Kidney epithelial cell (primary cell): ENCODE measurements around the gene ZNF133. TPM values are rescaled to one million over a fixed set of nuclear protein-coding genes. Genes with fewer than 3 reads are reported as not detected.

Experiments
- DNase-seq: peaks from one replicate; pipeline ENCODE4 v3.0.0-alpha.2; 2010; ENCODE audit warnings: low read depth
- H3K27me3 ChIP-seq: 2 replicates; pipeline ENCODE4 v1.6.0; 2011; ENCODE audit warnings: low read length; ENCODE audit not compliant: control insufficient read depth, insufficient read depth
- H3K36me3 ChIP-seq: 2 replicates; pipeline ENCODE4 v1.5.1; 2011; ENCODE audit warnings: low read length; ENCODE audit not compliant: control insufficient read depth, insufficient read depth
- H3K4me3 ChIP-seq: 2 replicates; pipeline ENCODE4 v1.5.1; 2011; ENCODE audit warnings: low read depth, mild to moderate bottlenecking, control low read depth, low read length
- total RNA-seq: library from RNA; depleted of rRNA; stranded (reverse); fragments of >200 nt; gene quantifications from 2 replicates; pipeline ENCODE4 v1.2.3, GENCODE V29; 2015
- TF ChIP-seq, protein P1 (sequence below): IDR thresholded peaks from 2 replicates; pipeline ENCODE4 v1.5.1; 2011; ENCODE audit warnings: mild to moderate bottlenecking, moderate library complexity, low read length, control low read depth, inconsistent platforms; ENCODE audit not compliant: insufficient read depth, poor library complexity, severe bottlenecking

ZNF133 gene
- total RNA-seq, 1 donor from 2014 or later = 10.8 TPM

DNA sequence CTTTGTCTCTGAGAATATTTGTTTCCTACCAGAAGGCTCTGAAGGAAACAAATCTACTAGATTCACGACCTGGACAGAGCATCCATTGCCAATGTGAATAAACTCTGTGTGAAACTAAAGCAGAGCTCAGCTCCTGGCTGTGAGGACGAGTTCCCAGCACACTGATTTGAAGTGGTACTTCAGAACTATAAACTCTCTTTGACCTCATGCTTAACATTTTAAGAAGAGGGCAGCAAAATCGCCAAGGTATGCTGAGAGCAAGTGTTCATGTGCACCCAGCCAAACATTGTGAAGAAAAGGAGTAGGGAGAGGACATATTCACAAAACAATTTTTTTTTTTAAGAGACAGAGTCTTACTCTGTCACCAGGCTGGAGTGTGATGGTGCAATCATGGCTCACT lies 33.7 kb upstream of the ZNF133 start:
- Histone ChIP-seq H3K27me3 (no peaks in the 10 kb centered on the region), H3K4me3 (no peak overlapping the region), H3K36me3 (no peaks in the 10 kb centered on the region)
- no peak for DNase-seq
- TF ChIP-seq, protein P1, sequence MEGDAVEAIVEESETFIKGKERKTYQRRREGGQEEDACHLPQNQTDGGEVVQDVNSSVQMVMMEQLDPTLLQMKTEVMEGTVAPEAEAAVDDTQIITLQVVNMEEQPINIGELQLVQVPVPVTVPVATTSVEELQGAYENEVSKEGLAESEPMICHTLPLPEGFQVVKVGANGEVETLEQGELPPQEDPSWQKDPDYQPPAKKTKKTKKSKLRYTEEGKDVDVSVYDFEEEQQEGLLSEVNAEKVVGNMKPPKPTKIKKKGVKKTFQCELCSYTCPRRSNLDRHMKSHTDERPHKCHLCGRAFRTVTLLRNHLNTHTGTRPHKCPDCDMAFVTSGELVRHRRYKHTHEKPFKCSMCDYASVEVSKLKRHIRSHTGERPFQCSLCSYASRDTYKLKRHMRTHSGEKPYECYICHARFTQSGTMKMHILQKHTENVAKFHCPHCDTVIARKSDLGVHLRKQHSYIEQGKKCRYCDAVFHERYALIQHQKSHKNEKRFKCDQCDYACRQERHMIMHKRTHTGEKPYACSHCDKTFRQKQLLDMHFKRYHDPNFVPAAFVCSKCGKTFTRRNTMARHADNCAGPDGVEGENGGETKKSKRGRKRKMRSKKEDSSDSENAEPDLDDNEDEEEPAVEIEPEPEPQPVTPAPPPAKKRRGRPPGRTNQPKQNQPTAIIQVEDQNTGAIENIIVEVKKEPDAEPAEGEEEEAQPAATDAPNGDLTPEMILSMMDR = no peak

DNA sequence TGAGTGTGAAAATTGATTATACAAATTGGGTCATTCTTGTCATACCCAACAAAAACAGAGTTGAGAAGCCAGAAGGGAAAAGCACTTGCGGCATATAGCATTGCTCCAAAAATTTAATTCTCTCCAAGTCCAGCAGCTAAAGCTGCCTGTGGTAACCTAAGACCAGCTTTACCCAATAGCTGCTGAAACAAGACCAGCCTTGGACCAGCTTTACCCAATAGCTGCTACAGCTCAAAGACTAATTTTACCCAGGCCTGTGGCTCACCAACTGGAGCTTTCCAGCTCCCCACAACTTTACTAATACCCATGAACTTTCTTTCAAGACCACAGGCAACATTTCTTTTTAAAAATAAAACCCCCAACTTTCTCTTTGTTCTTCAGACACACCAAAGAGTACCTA lies 32.8 kb upstream of the ZNF133 start:
- Histone ChIP-seq H3K27me3 (no peaks in the 10 kb centered on the region), H3K4me3 (no peak overlapping the region), H3K36me3 (no peaks in the 10 kb centered on the region)
- TF ChIP-seq, protein P1 = no peak
- DNase-seq = no peak

DNA sequence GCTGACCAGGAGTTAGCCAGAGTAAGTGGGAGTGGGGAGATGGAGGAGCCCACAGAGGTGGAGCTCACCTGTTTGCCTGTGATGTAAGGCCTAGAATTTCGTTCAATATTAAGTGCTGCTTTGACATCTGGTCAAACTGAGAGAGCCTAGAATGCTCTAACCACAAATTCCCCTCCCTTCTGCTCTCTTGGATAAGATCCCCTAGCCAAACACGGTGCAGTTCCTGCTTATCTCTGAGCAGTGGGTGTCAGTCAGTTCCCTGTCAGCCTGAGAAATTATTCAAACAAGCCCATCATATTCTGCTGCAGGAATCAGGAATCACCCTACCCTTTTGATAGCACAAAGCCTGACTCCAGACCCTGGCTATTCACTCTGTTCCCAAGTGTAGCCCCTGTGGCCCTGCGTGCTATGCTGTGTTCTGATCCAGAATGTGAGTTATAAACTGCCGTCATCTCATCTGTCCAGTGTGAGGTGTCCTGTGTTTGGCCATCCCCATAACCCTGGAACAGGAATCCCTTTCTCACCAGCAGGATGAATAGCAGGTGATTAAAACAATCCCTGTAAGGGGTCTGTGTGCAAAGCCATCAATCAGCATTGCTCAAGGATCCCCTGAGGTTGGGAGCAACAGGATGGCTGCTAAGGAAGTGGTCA lies 31.8 kb upstream of the ZNF133 start:
- no peaks in the 10 kb centered on the region for H3K27me3 ChIP-seq
- TF ChIP-seq, protein P1 = no peak
- H3K4me3 ChIP-seq = no peak overlapping the region
- no peaks in the 10 kb centered on the region for H3K36me3 ChIP-seq
- no peak for DNase-seq

DNA sequence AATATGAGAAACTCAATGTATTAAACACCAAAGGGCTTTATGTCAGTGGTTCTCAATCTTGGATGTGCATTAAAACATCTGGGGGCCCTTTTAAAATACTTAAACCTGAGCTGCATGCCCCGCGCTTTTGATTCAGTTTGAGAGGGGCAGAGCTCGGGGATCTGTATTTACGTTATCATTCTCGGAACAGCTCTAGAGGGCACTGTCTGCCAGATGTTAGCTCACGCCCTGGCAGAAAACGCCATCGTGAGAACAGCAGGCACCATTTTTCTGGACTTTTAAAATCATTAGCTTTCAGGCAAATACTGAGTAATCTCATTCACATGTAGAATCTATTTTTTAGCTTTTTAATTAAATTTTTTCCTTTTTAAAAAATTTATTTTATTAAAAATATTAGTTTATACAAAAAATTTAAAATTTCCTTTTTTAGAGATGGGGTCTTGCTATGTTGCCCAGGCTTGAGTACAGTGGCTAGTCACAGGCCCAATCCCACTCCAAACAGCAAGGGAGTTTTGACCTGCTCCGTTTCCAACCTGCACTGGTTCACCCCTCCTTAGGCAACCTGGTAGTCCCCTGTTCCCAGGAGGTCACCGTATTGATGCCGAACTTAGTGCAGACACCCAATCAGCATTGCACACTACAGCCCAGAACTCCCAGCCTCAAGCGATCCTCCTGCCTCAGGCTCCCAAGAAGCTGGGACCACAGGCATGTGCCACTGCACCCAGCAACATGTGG lies 30.0 kb upstream of the ZNF133 start:
- H3K4me3 ChIP-seq = no peak overlapping the region
- TF ChIP-seq, protein P1 = no peak
- H3K36me3 ChIP-seq = no peaks in the 10 kb centered on the region
- H3K27me3 ChIP-seq = no peaks in the 10 kb centered on the region
- DNase-seq = no peak

DNA sequence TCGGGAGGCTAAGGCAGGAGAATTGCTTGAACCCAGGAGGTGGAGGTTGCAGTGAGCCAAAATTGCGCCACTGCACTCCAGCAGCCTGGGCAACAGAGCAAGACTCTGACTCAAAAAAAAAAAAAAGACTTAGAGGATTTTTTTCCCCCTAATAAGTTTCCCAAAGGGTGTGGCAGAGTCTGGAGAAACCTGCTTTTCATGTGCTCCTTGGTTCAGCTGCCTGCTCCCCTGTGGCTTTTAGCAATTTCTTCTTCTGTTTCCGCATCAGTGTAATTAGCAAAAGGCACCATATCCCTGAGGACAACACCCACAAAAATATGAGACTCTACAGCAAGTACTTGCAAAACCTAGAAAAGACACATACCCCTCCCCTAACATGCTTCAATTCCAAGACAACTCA lies 28.6 kb upstream of the ZNF133 start:
- TF ChIP-seq, protein P1 = no peak
- Histone ChIP-seq H3K27me3 (no peaks in the 10 kb centered on the region), H3K36me3 (no peaks in the 10 kb centered on the region), H3K4me3 (no peak overlapping the region)
- no peak for DNase-seq
